Measurements from ENCODE around the gene MAOA.

The MAOA gene

DNA sequence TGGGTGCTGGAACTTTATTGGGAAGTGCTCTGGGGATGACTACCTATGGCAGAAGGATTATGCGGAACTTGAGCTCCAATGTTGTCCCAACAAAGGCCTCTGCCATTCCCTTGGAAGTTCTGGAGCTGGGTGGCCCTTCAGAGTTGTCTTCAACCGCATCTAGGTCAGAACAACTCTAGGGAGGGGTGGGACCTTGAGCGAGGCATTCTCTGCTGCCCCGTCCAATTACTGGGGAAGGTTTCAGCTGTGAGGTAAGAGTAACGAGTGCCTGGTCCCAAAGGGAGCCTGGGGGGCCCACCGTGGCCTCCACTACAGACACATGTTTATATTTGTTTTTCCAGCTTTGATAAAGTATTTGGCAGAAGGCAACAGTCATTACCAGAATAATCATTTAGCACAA, 79.4 kb downstream of the MAOA start:
- Histone ChIP-seq H3K4me1 (ENCODE audit: insufficient read depth, poor library complexity, severe bottlenecking) (no peaks in the 10 kb centered on the region), H3K27ac (ENCODE audit: poor library complexity, severe bottlenecking) (no peak overlapping the region), H3K4me3 (ENCODE audit: severe bottlenecking) (no peak overlapping the region), H3K36me3 (ENCODE audit: low read depth) (no peaks in the 10 kb centered on the region), H3K27me3 (ENCODE audit: insufficient read depth, poor library complexity, severe bottlenecking) (no peaks in the 10 kb centered on the region), H3K9me3 (ENCODE audit: severe bottlenecking) (no peaks in the 10 kb centered on the region)
- ATAC-seq (ENCODE audit: low read depth) (no peak), DNase-seq (ENCODE audit: low spot score) (no peak)
- TF ChIP-seq, protein P1, sequence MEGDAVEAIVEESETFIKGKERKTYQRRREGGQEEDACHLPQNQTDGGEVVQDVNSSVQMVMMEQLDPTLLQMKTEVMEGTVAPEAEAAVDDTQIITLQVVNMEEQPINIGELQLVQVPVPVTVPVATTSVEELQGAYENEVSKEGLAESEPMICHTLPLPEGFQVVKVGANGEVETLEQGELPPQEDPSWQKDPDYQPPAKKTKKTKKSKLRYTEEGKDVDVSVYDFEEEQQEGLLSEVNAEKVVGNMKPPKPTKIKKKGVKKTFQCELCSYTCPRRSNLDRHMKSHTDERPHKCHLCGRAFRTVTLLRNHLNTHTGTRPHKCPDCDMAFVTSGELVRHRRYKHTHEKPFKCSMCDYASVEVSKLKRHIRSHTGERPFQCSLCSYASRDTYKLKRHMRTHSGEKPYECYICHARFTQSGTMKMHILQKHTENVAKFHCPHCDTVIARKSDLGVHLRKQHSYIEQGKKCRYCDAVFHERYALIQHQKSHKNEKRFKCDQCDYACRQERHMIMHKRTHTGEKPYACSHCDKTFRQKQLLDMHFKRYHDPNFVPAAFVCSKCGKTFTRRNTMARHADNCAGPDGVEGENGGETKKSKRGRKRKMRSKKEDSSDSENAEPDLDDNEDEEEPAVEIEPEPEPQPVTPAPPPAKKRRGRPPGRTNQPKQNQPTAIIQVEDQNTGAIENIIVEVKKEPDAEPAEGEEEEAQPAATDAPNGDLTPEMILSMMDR (IDR thresholded peaks at IDR 0.05; ENCODE audit: poor library complexity, severe bottlenecking): no peak

GRCh38 chrX:43735957-43736356, 79.9 kb downstream of the MAOA start:
- Histone ChIP-seq H3K4me3 (ENCODE audit: severe bottlenecking) (no peak overlapping the region), H3K4me1 (ENCODE audit: insufficient read depth, poor library complexity, severe bottlenecking) (no peaks in the 10 kb centered on the region), H3K27me3 (ENCODE audit: insufficient read depth, poor library complexity, severe bottlenecking) (no peaks in the 10 kb centered on the region), H3K27ac (ENCODE audit: poor library complexity, severe bottlenecking) (no peak overlapping the region), H3K9me3 (ENCODE audit: severe bottlenecking) (no peaks in the 10 kb centered on the region), H3K36me3 (ENCODE audit: low read depth) (no peaks in the 10 kb centered on the region)
- no peak for DNase-seq (ENCODE audit: low spot score)
- ATAC-seq (ENCODE audit: low read depth): no peak
- TF ChIP-seq, protein P1 (IDR thresholded peaks at IDR 0.05; ENCODE audit: poor library complexity, severe bottlenecking): no peak

- Histone ChIP-seq H3K4me1 (ENCODE audit: insufficient read depth, poor library complexity, severe bottlenecking) (no peaks in the 10 kb centered on the region), H3K27me3 (ENCODE audit: insufficient read depth, poor library complexity, severe bottlenecking) (no peaks in the 10 kb centered on the region), H3K27ac (ENCODE audit: poor library complexity, severe bottlenecking) (no peak overlapping the region), H3K4me3 (ENCODE audit: severe bottlenecking) (no peak overlapping the region), H3K36me3 (ENCODE audit: low read depth) (no peaks in the 10 kb centered on the region), H3K9me3 (ENCODE audit: severe bottlenecking) (no peaks in the 10 kb centered on the region)
- TF ChIP-seq, protein P1 (IDR thresholded peaks at IDR 0.05; ENCODE audit: poor library complexity, severe bottlenecking): no peak
- no peak for DNase-seq (ENCODE audit: low spot score)
- no peak for ATAC-seq (ENCODE audit: low read depth)
Observed at GRCh38 chrX:43741843-43742573, 85.9 kb downstream of the MAOA start.

DNA sequence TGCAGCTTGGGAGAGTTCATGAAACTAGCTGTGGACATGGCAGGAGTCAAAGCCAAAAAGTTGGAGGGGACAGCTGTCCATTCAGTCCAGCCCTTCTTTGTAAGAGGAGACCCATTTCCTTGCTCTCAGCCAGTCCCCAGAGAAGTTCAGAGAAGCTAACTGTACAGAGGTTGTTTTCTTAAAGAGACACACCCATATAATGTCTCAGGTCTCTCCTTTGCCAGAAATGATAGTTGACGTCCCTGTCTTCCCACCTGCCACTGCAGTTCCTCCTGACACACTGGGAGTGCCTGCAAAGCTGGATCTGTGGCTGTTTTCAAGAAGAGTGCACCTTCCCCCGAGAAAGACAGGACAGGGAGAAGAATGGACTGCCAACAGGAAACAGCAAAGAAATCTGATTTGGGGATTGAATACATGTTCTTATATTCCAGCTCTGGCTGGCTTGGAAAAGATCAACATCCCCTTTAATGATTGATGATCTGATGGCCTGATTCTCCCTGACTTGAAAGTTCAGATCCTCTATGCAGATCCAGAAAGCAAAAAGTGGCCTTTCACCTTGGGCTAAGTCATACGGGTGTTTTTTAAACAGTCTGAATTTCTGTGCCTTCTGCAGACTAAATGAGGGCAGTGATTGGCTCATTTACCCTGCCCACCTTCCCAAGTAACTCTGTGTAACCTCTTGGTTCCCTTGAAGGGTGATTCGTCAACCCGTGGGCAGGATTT, 87.2 kb downstream of the MAOA start:
- Histone ChIP-seq H3K4me1 (ENCODE audit: insufficient read depth, poor library complexity, severe bottlenecking) (no peaks in the 10 kb centered on the region), H3K9me3 (ENCODE audit: severe bottlenecking) (no peaks in the 10 kb centered on the region), H3K4me3 (ENCODE audit: severe bottlenecking) (no peak overlapping the region), H3K36me3 (ENCODE audit: low read depth) (no peaks in the 10 kb centered on the region), H3K27ac (ENCODE audit: poor library complexity, severe bottlenecking) (no peak overlapping the region), H3K27me3 (ENCODE audit: insufficient read depth, poor library complexity, severe bottlenecking) (no peaks in the 10 kb centered on the region)
- no peak for DNase-seq (ENCODE audit: low spot score)
- ATAC-seq (ENCODE audit: low read depth): no peak
- TF ChIP-seq, protein P1 (IDR thresholded peaks at IDR 0.05; ENCODE audit: poor library complexity, severe bottlenecking): no peak

DNA sequence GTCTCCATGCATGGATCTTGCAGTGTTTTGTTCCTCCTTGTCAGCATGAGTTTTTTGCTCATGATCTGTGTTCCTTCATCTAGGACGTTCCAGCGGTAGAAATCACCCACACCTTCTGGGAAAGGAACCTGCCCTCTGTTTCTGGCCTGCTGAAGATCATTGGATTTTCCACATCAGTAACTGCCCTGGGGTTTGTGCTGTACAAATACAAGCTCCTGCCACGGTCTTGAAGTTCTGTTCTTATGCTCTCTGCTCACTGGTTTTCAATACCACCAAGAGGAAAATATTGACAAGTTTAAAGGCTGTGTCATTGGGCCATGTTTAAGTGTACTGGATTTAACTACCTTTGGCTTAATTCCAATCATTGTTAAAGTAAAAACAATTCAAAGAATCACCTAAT, 88.2 kb downstream of the MAOA start:
- no peak for ATAC-seq (ENCODE audit: low read depth)
- TF ChIP-seq, protein P1 (IDR thresholded peaks at IDR 0.05; ENCODE audit: poor library complexity, severe bottlenecking): no peak
- H3K4me3 ChIP-seq (ENCODE audit: severe bottlenecking): no peak overlapping the region
- H3K27ac ChIP-seq (ENCODE audit: poor library complexity, severe bottlenecking): no peak overlapping the region
- no peaks in the 10 kb centered on the region for H3K27me3 ChIP-seq (ENCODE audit: insufficient read depth, poor library complexity, severe bottlenecking)
- no peaks in the 10 kb centered on the region for H3K4me1 ChIP-seq (ENCODE audit: insufficient read depth, poor library complexity, severe bottlenecking)
- no peak for DNase-seq (ENCODE audit: low spot score)
- no peaks in the 10 kb centered on the region for H3K36me3 ChIP-seq (ENCODE audit: low read depth)
- no peaks in the 10 kb centered on the region for H3K9me3 ChIP-seq (ENCODE audit: severe bottlenecking)
